Ascending aorta (tissue), 2 donors: ENCODE results near the gene CLCN4. TPM values are rescaled to one million over a fixed set of nuclear protein-coding genes. Genes with fewer than 3 reads are reported as not detected.

Experiments
- DNase-seq, 2 donors: peaks; one replicate each; pipeline ENCODE4 v3.0.0-alpha.2; 2019; ENCODE audit warnings: low spot score in 2 of 2
- H3K27ac ChIP-seq, 2 donors: fragments of 200-600 bp; sonication (generic); one replicate each; pipeline ENCODE4 v1.5.1; 2016 to 2017; ENCODE audit warnings: mild to moderate bottlenecking in 1 of 2
- H3K27me3 ChIP-seq: fragments of 200-600 bp; sonication (generic); one replicate; pipeline ENCODE4 v1.5.1; 2017
- H3K36me3 ChIP-seq, 2 donors: fragments of 200-600 bp; sonication (generic); one replicate each; pipeline ENCODE4 v1.5.1; 2016
- H3K4me1 ChIP-seq, 2 donors: fragments of 200-600 bp; sonication (generic); one replicate each; pipeline ENCODE4 v1.5.1; 2016 to 2017; ENCODE audit warnings: mild to moderate bottlenecking in 1 of 2
- H3K4me3 ChIP-seq, 2 donors: fragments of 200-600 bp; sonication (generic); one replicate each; pipeline ENCODE4 v1.5.1; 2016 to 2017; ENCODE audit warnings: mild to moderate bottlenecking in 1 of 2
- H3K9me3 ChIP-seq, 2 donors: fragments of 200-600 bp; sonication (generic); one replicate each; pipeline ENCODE4 v1.5.1; 2016
- intact Hi-C: fragments of 100-400 bp; cut with DNase I; formaldehyde crosslinking; loops from one replicate; pipeline ENCODE4 v1.15.1; 2023
- total RNA-seq: library from RNA; depleted of rRNA; stranded (reverse); fragments of >200 nt; gene quantifications from one replicate; pipeline ENCODE4 v1.1.0, GENCODE V29; 2016
- TF ChIP-seq, protein P1 (sequence below), 3 experiments: fragments of 200-600 bp in 2 of 3; fragments of 450-650 bp in 1 of 3; sonication (generic) in 2 of 3; IDR thresholded peaks; one replicate each; pipeline ENCODE4 v1.5.1; 2016 to 2019; ENCODE audit warnings: antibody characterized with exemption in 3 of 3, mild to moderate bottlenecking in 1 of 3, moderate library complexity in 1 of 3

Gene CLCN4
- total RNA-seq, 1 donor from 2014 or later: 4.4 TPM

DNA sequence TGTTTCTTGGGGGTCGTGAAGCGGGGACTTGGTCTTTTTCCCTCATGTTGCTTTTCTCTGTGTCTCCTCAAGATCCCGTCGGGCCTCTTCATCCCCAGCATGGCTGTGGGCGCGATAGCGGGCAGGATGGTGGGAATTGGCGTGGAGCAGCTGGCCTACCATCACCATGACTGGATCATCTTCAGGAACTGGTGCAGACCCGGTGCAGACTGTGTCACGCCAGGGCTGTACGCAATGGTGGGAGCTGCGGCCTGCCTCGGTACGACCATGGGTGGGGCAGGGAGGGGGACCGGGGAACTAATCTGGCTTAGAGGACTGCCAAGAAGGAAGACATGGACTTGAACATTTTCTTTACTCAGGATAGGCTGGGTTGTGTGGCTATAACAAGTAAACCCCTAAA is 55.6 kb downstream of the CLCN4 start:
- Histone ChIP-seq H3K27ac (no peak overlapping the region), H3K9me3 (no peaks in the 10 kb centered on the region), H3K36me3 (no peaks in the 10 kb centered on the region), H3K27me3 (no peaks in the 10 kb centered on the region), H3K4me3 (no peak overlapping the region), H3K4me1 (no peaks in the 10 kb centered on the region)
- TF ChIP-seq, protein P1, sequence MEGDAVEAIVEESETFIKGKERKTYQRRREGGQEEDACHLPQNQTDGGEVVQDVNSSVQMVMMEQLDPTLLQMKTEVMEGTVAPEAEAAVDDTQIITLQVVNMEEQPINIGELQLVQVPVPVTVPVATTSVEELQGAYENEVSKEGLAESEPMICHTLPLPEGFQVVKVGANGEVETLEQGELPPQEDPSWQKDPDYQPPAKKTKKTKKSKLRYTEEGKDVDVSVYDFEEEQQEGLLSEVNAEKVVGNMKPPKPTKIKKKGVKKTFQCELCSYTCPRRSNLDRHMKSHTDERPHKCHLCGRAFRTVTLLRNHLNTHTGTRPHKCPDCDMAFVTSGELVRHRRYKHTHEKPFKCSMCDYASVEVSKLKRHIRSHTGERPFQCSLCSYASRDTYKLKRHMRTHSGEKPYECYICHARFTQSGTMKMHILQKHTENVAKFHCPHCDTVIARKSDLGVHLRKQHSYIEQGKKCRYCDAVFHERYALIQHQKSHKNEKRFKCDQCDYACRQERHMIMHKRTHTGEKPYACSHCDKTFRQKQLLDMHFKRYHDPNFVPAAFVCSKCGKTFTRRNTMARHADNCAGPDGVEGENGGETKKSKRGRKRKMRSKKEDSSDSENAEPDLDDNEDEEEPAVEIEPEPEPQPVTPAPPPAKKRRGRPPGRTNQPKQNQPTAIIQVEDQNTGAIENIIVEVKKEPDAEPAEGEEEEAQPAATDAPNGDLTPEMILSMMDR (IDR thresholded peaks at IDR 0.05): no peak
- DNase-seq: no peak
- intact Hi-C loops: no loop called here

DNA sequence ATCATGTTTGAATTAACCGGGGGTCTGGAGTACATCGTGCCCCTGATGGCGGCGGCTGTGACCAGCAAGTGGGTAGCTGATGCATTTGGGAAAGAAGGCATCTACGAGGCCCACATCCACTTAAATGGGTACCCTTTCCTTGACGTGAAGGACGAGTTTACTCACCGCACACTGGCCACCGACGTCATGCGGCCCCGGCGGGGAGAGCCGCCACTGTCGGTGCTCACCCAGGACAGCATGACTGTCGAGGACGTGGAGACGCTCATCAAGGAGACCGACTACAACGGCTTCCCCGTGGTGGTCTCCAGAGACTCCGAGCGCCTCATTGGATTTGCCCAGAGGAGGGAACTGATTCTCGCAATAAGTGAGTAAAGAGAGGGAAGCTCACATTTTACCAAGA is 56.9 kb downstream of the CLCN4 start:
- Histone ChIP-seq H3K27me3 (no peaks in the 10 kb centered on the region), H3K9me3 (no peaks in the 10 kb centered on the region), H3K36me3 (no peaks in the 10 kb centered on the region), H3K4me3 (no peak overlapping the region), H3K4me1 (no peaks in the 10 kb centered on the region), H3K27ac (no peak overlapping the region)
- no peak for DNase-seq
- TF ChIP-seq, protein P1 (IDR thresholded peaks at IDR 0.05): no peak
- intact Hi-C loops: no loop called here

DNA sequence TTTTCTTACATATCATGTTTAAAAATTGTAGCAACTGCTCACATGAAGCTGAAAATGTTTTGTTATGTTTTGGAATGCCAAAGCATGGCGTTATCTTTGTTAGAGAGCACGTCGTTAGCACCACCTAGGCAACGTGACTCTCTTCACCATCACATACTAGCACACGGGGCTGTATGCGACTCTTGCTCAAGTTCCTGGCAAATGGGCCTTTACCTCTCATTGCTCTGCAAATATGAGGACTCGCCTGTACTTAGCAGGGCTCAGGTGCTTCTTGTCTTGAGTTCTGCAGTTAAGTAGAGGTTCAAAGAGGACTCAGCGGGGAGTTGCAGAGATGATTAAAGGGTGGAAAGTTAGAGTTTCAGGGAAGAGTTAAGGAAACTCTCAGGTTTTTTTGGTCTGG is 59.4 kb downstream of the CLCN4 start:
- no peak for DNase-seq
- no peak overlapping the region for H3K4me3 ChIP-seq
- H3K27ac ChIP-seq: no peak overlapping the region
- intact Hi-C loops: no loop called here
- TF ChIP-seq, protein P1 (IDR thresholded peaks at IDR 0.05): no peak
- no peaks in the 10 kb centered on the region for H3K36me3 ChIP-seq
- H3K27me3 ChIP-seq: no peaks in the 10 kb centered on the region
- no peaks in the 10 kb centered on the region for H3K4me1 ChIP-seq
- no peaks in the 10 kb centered on the region for H3K9me3 ChIP-seq

DNA sequence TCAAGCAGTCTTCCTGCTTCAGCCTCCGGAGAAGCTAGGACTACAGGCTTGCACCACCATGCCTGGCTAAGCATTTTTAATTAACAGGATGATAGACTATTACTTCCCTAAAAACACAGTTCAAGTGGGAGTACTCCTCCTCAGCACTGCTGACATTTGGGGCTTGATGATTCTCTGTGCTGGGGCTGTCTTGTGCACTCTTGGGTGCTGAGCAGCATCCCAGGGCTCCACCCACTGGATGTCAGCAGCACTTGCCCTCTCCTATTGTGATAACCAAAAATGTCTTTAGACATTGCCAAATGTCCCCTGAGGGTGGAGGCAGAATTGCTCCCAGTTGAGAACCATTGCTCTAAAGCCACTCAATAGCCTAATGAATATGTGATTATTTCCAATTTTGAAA is 60.4 kb downstream of the CLCN4 start:
- intact Hi-C loops: no loop called here
- Histone ChIP-seq H3K9me3 (no peaks in the 10 kb centered on the region), H3K36me3 (no peaks in the 10 kb centered on the region), H3K27ac (no peak overlapping the region), H3K4me3 (no peak overlapping the region), H3K27me3 (no peaks in the 10 kb centered on the region), H3K4me1 (no peaks in the 10 kb centered on the region)
- DNase-seq: no peak
- TF ChIP-seq, protein P1 (IDR thresholded peaks at IDR 0.05): no peak

DNA sequence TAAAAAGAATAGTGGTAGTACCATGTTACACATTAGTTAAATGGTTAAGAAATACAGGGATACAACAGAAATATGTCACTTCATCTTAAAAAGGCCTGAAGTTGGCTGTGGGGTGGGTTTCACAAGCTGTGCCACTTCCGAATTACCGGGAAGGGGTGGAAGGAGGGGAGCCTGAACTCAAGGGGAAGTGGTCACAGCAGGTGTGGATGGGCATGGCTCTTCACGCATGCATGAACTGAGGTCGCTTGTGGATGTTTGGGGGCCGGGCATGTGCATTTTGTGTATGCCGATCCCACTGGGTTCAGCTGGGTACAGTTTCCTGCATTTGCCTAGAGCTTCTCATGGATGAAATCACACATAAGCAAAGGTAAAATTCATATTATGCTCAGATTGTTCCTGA is 64.9 kb downstream of the CLCN4 start:
- Histone ChIP-seq H3K9me3 (no peaks in the 10 kb centered on the region), H3K4me3 (no peak overlapping the region), H3K27ac (no peak overlapping the region), H3K27me3 (no peaks in the 10 kb centered on the region), H3K4me1 (no peaks in the 10 kb centered on the region), H3K36me3 (no peaks in the 10 kb centered on the region)
- TF ChIP-seq, protein P1 (IDR thresholded peaks at IDR 0.05): no peak
- DNase-seq: no peak
- intact Hi-C loops: no loop called here

DNA sequence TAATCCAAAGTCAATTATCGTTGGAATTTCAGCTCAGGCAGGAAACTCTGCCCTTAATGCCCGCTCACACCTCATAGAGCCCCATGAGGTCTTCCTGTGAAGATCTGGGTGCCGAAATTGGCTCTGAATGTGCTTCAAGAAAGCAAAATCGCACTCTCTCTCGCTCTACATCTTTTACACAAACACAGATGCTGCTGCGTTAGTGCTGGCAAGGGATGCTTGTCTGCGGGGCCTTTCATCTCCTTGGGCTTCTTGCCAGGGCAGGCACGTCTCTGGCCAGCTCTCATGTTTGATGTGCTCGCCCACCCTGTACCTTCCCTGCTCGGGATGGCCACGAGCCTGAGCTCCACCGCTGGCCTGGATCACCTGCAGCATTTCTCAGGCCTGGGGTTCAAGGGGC is 66.5 kb downstream of the CLCN4 start:
- H3K4me1 ChIP-seq: no peaks in the 10 kb centered on the region
- intact Hi-C loops: no loop called here
- no peak overlapping the region for H3K4me3 ChIP-seq
- H3K27ac ChIP-seq: no peak overlapping the region
- DNase-seq: no peak
- TF ChIP-seq, protein P1 (IDR thresholded peaks at IDR 0.05): no peak
- no peaks in the 10 kb centered on the region for H3K27me3 ChIP-seq
- H3K36me3 ChIP-seq: no peaks in the 10 kb centered on the region
- no peaks in the 10 kb centered on the region for H3K9me3 ChIP-seq
